Measurements from ENCODE around the gene PRMT3.

The PRMT3 gene

GRCh38 chr11:20497124-20497792 is 109.7 kb downstream of the PRMT3 start:
- H3K4me3 Mint-ChIP-seq: no peak overlapping the region
- no peaks in the 10 kb centered on the region for H3K4me1 Mint-ChIP-seq
- H3K27ac Mint-ChIP-seq: no peak overlapping the region
- ATAC-seq (no peak), DNase-seq (ENCODE audit: low spot score in 2 of 2) (no peak)
- no peaks in the 10 kb centered on the region for H3K9me3 Mint-ChIP-seq
- H3K36me3 Mint-ChIP-seq: peaks cover 70% of the 10 kb centered on the region

- peaks cover 39% of the 10 kb centered on the region for H3K36me3 Mint-ChIP-seq
Observed at GRCh38 chr11:20501252-20501651, 113.7 kb downstream of the PRMT3 start.

GRCh38 chr11:20501971-20502370 is 114.5 kb downstream of the PRMT3 start:
- H3K27ac Mint-ChIP-seq: no peak overlapping the region
- no peak overlapping the region for H3K4me3 Mint-ChIP-seq
- DNase-seq (ENCODE audit: low spot score in 2 of 2) (no peak), ATAC-seq (no peak)
- no peaks in the 10 kb centered on the region for H3K4me1 Mint-ChIP-seq
- H3K36me3 Mint-ChIP-seq: peaks cover 34% of the 10 kb centered on the region
- no peaks in the 10 kb centered on the region for H3K9me3 Mint-ChIP-seq

More at GRCh38 chr11:20501252-20501651, 113.7 kb downstream of the PRMT3 start:
- H3K27ac Mint-ChIP-seq: peak overlapping the region; percentile 7
- no peaks in the 10 kb centered on the region for H3K4me1 Mint-ChIP-seq
- ATAC-seq: no peak
- no peaks in the 10 kb centered on the region for H3K9me3 Mint-ChIP-seq
- H3K4me3 Mint-ChIP-seq: no peak overlapping the region
- no peak for DNase-seq (ENCODE audit: low spot score in 2 of 2)

GRCh38 chr11:20511982-20512381 is 124.5 kb downstream of the PRMT3 start:
- Mint-ChIP-seq H3K4me1 (no peaks in the 10 kb centered on the region), H3K27ac (no peak overlapping the region), H3K36me3 (peaks cover 6% of the 10 kb centered on the region), H3K9me3 (no peaks in the 10 kb centered on the region), H3K4me3 (no peak overlapping the region)
- no peak for DNase-seq (ENCODE audit: low spot score in 2 of 2)
- no peak for ATAC-seq

- Mint-ChIP-seq H3K27ac (no peak overlapping the region), H3K4me3 (no peak overlapping the region), H3K4me1 (no peaks in the 10 kb centered on the region), H3K36me3 (no peaks in the 10 kb centered on the region), H3K9me3 (no peaks in the 10 kb centered on the region)
- DNase-seq (ENCODE audit: low spot score in 2 of 2): no peak
- no peak for ATAC-seq
Observed at GRCh38 chr11:20512869-20513268, 125.4 kb downstream of the PRMT3 start.

DNA sequence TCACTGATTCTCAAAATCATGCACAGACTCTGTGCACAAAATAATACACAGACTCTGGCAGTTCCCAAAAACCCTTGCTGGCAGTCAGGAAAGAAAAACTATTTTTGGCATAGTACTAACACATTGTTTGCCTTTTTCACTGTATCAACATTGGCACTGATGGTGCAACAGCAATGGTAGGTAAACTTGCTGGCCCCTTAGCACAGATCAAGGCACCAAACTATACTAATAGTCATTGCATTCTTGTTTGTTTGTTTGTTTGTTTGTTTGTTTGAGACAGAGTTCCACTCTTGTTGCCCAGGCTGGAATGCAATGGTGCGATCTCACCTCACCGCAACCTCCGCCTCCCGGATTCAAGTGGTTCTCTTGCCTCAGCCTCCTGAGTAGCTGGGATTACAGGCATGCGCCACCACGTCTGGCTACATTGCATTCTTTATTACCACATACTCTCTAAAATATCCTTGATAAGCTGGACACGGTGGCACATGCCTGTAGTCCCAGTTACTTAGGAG is 130.9 kb downstream of the PRMT3 start:
- no peak for ATAC-seq
- Mint-ChIP-seq H3K4me3 (no peak overlapping the region), H3K4me1 (no peaks in the 10 kb centered on the region), H3K36me3 (no peaks in the 10 kb centered on the region), H3K9me3 (no peaks in the 10 kb centered on the region), H3K27ac (no peak overlapping the region)
- no peak for DNase-seq (ENCODE audit: low spot score in 2 of 2)

GRCh38 chr11:20522536-20522935 is 135.0 kb downstream of the PRMT3 start:
- no peaks in the 10 kb centered on the region for H3K9me3 Mint-ChIP-seq
- H3K4me1 Mint-ChIP-seq: no peaks in the 10 kb centered on the region
- H3K4me3 Mint-ChIP-seq: no peak overlapping the region
- H3K27ac Mint-ChIP-seq: no peak overlapping the region
- no peak for ATAC-seq
- H3K36me3 Mint-ChIP-seq: no peaks in the 10 kb centered on the region
- no peak for DNase-seq (ENCODE audit: low spot score in 2 of 2)

DNA sequence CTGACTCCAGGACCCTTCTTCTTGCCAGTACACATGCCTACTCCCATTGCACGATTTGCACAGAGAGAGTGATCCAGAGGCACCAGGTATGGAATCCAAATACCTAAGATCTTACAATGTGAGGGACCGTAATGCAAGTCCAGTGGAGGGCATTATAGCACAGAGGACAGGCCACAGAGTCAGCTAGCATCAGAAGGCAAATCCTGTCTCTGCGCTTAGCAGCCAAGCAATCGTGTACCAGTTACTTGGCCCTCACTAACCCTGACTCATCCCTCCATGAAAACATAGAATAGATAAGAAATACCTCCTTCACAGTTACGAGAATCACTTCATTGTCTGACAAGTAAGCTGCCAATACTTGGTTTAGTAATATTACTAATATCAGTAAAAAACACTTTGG is 142.2 kb downstream of the PRMT3 start:
- Mint-ChIP-seq H3K9me3 (no peaks in the 10 kb centered on the region), H3K4me1 (no peaks in the 10 kb centered on the region), H3K27ac (no peak overlapping the region), H3K4me3 (no peak overlapping the region), H3K36me3 (no peaks in the 10 kb centered on the region)
- DNase-seq (ENCODE audit: low spot score in 2 of 2) (no peak), ATAC-seq (no peak)

DNA sequence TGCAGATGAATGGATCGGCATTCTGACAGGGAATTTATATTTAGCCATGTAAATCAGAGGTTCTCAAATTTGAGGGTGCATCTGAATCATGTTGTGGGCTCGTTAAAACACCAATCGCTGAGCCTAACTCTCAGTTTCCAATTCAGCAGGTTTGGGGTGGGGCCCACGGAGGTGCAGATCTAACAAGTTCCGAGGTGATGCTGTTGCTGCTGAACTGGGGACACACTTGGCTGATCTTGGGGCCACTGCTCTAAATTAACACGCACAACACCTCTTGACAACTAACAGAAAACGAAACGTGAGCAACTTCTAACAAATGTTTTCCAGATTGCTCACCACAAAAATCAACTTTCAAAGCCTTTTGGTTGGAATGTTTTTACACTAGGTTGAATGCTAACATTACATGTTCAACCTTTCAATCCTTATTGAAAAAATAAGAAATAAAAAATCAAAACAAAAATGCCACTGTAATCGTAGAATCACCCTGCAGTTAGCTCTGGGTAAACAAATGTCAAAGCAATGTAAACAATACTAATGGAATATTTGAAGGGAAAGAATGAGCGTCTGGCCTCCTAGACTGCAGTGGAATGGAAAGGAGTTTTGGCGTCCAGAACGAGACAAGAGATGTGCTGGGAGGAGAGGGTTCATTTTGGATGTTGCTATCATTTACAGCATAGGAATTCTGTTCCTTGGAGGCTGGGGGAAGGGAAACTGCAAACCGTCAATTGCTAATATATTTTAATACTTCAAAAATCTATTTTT is 143.6 kb downstream of the PRMT3 start:
- H3K27ac Mint-ChIP-seq: no peak overlapping the region
- no peaks in the 10 kb centered on the region for H3K9me3 Mint-ChIP-seq
- no peaks in the 10 kb centered on the region for H3K36me3 Mint-ChIP-seq
- DNase-seq (ENCODE audit: low spot score in 2 of 2) (no peak), ATAC-seq (no peak)
- H3K4me3 Mint-ChIP-seq: no peak overlapping the region
- H3K4me1 Mint-ChIP-seq: no peaks in the 10 kb centered on the region

- no peaks in the 10 kb centered on the region for H3K36me3 Mint-ChIP-seq
- no peak overlapping the region for H3K27ac Mint-ChIP-seq
- H3K9me3 Mint-ChIP-seq: peaks cover 8% of the 10 kb centered on the region
- no peak for DNase-seq (ENCODE audit: low spot score in 2 of 2)
- H3K4me3 Mint-ChIP-seq: no peak overlapping the region
- H3K4me1 Mint-ChIP-seq: no peaks in the 10 kb centered on the region
- ATAC-seq: no peak
Observed at GRCh38 chr11:20535271-20535881, 147.9 kb downstream of the PRMT3 start.

DNA sequence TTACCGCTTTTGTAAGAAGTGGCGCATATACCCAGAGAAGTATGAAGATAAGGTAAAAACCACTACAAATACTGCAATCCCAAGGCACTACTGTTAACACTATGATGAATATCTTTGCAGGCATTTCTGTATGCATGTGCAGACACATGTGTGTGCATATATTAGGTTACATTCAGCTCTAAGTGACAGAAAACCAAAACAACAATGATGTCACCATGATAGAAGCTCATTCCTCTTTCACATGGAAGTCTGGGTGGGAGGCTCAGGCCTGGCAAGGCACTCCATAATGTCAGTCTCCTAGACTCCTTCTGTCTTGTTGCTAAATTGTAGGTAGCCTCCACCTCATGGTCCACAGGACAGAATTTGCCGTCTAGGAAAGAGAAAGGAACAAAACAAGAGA is 148.8 kb downstream of the PRMT3 start:
- ATAC-seq: no peak
- H3K4me3 Mint-ChIP-seq: no peak overlapping the region
- H3K9me3 Mint-ChIP-seq: peaks cover 8% of the 10 kb centered on the region

GRCh38 chr11:20536784-20537183 is 149.3 kb downstream of the PRMT3 start:
- ATAC-seq (no peak), DNase-seq (ENCODE audit: low spot score in 2 of 2) (no peak)
- Mint-ChIP-seq H3K9me3 (peaks cover 8% of the 10 kb centered on the region), H3K27ac (no peak overlapping the region), H3K4me1 (no peaks in the 10 kb centered on the region), H3K36me3 (no peaks in the 10 kb centered on the region), H3K4me3 (no peak overlapping the region)

More for the DNA sequence above, 148.8 kb downstream of the PRMT3 start:
- no peak overlapping the region for H3K27ac Mint-ChIP-seq
- no peak for DNase-seq (ENCODE audit: low spot score in 2 of 2)
- H3K4me1 Mint-ChIP-seq: no peaks in the 10 kb centered on the region
- H3K36me3 Mint-ChIP-seq: no peaks in the 10 kb centered on the region

DNA sequence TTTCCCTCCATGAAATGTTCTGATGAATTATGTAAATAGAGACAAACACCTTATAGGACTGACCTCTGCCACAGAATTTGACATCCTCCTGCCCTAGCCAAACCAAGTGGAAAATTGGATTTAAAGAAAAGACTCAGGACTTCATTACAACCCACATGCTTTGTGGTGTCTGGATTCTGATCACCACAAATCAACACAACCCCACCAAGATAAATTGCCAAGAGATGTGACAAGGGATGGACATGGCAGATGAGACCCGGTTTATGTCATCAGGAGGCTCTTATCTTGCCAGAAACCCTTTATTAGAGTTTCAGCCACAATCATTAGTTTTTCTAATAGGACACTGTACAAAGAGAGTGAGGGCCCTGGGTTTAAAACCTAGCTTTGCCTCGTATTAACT is 154.0 kb downstream of the PRMT3 start:
- ATAC-seq (no peak), DNase-seq (ENCODE audit: low spot score in 2 of 2) (no peak)
- no peak overlapping the region for H3K4me3 Mint-ChIP-seq
- peaks cover 8% of the 10 kb centered on the region for H3K9me3 Mint-ChIP-seq
- H3K4me1 Mint-ChIP-seq: peaks cover 7% of the 10 kb centered on the region
- no peaks in the 10 kb centered on the region for H3K36me3 Mint-ChIP-seq
- no peak overlapping the region for H3K27ac Mint-ChIP-seq

DNA sequence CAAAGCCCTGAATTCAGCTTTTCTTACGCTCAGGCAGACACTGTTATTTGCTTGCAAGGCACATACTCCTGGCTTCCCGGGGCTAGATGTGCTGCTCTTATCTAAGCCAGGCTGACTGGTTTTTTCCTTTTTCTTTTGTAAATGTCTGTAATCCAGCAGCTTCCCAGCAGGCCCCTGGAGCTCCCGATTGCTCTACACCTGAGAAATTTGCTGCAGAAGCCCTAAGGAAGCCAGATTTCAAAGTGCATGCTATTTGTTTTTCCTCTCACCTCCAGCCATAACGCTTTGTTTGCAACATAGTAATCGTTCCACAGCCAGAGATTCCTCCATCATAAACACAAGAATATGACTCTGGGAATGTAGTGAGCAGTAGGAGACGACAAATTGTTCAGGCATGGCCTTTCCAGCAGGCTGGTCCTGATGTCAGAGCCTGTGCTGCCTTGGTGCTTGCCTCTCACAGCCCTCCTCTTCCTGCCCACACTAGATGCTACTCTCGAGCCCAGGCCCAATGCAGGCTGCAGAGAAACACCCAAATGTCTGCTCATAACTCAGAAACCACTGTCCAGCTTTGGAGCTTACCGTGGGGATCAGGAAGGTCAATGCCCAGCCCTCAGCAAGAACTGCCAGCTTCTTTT is 157.2 kb downstream of the PRMT3 start:
- H3K4me1 Mint-ChIP-seq: peaks cover 7% of the 10 kb centered on the region
- DNase-seq (ENCODE audit: low spot score in 2 of 2) (no peak), ATAC-seq (peak; percentile 25)
- no peaks in the 10 kb centered on the region for H3K36me3 Mint-ChIP-seq
- H3K27ac Mint-ChIP-seq: no peak overlapping the region
- H3K9me3 Mint-ChIP-seq: peaks cover 3% of the 10 kb centered on the region
- no peak overlapping the region for H3K4me3 Mint-ChIP-seq

GRCh38 chr11:20547411-20547810 is 159.9 kb downstream of the PRMT3 start:
- Mint-ChIP-seq H3K36me3 (no peaks in the 10 kb centered on the region), H3K27ac (no peak overlapping the region), H3K4me1 (peaks cover 7% of the 10 kb centered on the region), H3K9me3 (no peaks in the 10 kb centered on the region), H3K4me3 (no peak overlapping the region)
- no peak for DNase-seq (ENCODE audit: low spot score in 2 of 2)
- ATAC-seq: no peak

Measured in stimulated activated effector memory CD8-positive, alpha-beta T cell treated with anti-CD3 and anti-CD28 coated beads, Interleukin-12 subunit alpha, Interleukin-12 subunit beta, amount 100 ng/mL, for 72 hours (primary cell).